RPMI8226 (cell line): ENCODE data around the gene OLA1.

Experiments
- DNase-seq: peaks from one replicate; pipeline ENCODE4 v3.0.0-alpha.2; 2015

The OLA1 gene

DNA sequence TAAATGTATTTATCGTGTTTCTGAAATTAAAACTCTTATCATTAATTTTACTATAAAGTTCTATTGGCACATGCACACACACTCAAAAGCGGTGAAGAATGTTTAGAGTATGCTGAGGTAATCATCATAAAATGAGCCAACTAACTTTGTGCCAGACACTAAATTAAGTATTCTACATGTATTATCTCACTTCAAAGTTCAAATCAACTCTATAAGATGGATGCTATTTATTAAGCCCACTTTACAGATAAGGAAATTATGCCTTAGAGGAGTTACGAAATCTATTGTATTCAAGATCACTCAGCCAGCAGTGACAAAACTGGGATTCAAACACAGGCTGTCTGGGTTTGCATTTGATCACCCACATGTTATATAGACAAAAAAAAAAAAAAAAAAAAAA lies 24.9 kb downstream of the OLA1 start:
- DNase-seq, result no peak

DNA sequence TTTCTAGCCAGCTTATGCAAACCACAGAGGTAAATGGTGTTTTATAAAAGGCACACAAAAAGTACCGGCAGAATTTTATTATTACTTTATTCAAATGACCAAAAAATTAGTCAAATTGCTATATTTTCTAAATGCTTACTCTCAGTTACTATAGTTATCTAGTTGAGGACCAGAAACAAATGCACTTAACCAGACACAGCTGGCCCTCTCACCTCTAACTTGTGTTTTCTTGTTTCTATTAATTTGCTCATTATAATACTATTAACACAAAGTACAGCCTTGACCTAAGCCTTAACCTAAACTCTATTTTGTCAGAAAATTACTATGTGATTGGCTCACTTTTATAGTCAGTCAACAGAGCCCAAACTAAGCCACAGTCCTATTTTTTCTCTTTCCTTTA lies 26.2 kb downstream of the OLA1 start:
- no peak for DNase-seq

DNA sequence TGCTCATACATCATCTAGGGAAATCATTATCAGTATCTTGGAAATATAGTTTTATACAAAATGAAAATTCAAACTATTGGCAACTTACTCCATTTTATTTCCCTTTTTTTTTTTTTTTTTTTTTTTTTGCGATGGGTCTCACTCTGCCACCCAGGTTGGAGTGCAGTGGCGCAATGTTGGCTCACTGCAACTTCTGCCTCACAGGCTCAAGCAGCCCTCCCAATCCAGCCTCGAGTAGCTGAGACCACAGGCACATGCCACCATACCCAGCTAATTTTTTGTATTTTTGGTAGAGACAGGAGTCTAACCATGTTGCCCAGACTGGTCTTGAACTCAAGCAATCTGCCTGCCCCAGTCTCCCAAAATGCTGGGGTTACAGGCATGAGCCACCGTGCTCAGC lies 29.0 kb downstream of the OLA1 start:
- no peak for DNase-seq

DNA sequence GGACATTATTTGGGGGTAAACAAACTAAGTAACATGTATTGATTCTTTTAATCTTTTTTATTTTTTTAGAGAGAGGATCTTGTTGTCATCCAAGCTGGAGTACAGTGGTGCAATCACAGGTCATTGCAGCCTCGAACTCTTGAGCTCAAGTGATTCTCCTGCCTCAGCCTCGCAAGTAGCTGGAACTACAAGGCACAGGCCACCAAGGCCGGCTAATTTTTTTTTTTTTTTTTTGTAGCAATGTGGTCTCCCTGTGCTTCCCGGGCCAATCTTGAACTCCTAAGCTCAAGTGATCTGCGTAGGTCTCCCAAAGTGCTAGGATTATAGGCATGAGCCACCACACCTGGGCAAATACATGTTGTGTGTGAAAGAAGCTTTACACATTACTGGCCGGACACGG lies 29.6 kb downstream of the OLA1 start:
- no peak for DNase-seq

DNA sequence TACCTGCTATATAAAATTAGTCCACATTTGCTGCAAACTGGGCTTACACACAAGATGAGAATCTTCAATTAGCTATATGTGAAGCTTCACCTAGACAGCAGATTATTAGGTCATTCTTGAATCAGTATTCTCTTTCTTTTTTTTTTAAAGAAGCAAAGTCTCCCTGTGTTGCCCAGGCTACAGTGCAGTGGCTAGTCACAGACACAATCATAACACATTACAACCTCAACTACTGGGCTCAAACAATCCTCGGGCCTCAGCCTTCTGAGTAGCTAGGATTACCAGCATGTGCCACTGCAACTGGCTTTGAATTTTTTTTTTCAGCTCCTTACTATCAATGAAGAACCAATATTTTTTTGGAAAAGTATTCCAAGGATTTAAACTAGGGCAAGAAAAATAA lies 30.5 kb downstream of the OLA1 start:
- no peak for DNase-seq

DNA sequence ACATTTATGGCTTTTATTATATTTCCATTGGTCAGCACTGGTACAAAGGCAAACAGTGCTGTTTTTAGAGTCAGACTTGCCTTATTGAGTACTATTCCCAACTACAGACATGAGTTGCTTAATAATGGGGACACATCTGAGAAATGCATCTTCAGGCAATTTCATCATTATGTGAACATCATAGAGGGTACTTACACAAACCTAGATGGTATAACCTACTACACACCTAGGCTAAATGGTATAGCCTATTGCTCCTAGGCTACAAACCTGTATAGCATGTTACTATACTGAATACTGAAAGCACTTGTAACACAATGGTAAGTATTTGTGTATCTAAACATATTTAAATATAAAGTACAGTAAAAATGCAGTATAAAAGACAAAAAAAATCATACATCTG lies 36.4 kb downstream of the OLA1 start:
- no peak for DNase-seq

DNA sequence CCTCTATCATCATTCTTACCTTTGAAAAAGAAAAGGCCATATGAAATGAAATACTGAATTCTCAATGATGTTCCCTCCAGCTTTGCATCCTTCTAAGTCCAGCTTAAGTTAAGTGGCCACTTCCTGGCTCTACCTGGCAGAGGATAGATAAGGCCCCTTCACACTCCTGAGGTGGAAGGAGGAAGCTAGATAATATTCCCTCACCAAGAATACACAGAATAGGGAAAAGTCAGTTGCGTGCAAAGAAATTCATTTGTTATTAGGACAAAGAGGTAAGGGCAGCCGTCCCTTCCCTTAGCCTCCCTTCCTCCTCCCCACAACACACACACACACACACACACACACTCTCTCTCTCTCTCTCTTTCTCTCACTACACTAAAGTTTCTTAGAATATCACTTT lies 37.5 kb downstream of the OLA1 start:
- no peak for DNase-seq

DNA sequence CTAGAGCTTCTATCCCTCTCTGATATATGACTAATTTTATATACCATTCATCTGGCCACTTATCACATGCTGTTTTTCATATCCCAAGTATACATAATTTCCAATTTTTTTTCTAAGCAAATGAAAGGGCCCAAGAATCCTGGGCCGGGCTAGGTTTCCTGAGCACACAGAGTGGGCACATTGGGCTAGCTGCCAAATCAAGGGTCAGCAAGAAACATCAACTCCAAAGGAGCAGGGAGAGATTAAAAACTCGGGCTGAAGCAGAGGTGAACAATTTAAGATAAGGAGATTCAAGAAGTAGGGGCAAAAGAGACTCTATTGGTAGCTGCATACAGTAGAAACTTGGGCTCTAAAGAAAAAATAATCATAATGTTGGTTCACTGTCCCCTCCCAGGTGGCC lies 39.0 kb downstream of the OLA1 start:
- no peak for DNase-seq

DNA sequence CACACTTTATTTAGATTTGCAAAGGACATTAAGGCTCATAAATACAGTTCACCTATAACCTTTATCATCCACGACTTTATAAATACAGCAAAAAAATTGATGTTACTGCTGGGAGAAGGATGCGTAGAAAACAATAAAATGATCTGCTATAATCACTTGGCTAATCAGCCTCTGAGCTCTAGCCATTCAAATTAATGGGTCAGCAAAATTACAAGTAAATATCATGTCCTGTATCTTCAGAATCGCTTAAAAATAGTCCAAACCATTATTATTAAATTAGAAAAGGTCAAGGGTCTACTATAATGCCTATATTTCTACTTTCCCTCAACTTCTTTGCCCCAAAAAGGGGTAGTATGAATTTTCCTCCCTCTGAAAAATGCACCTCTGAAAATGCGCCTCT lies 40.3 kb downstream of the OLA1 start:
- DNase-seq, result no peak

DNA sequence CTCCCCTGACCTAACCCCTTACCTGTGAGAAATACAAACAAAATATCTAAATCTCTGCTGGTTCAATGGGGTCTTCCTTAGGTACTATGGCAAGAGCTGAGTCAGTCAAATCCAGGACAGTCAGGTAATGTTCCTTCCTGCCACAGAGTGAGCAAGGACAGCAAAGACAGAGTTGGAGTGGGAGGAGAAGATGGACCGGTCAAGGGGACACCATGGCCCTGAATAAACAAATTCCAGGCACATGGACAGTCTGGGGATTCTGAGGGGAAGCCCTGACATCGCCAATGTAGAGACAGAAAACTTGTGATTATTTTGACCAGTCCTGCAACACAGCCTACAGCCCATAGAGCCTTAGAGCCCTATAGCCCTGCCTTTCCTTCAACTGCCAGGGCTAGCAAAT lies 42.8 kb downstream of the OLA1 start:
- no peak for DNase-seq

DNA sequence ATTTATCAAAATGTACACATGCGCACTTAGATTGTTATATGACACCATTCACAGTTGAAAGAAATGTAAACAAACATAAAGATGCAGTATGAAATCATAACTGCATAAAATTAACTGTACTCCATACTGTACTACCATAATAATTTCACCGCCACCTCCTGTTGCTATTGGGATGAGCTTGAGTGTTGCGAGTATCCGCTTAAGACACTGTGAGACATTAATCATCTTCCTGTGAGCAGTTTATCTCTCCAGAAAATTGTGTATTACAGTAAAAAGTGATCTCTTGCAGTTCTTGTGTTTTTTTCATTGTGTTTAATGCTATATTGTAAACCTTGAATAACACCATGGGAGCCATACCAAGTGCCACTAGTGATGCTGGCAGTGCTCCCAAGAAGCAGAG lies 46.1 kb downstream of the OLA1 start:
- no peak for DNase-seq

DNA sequence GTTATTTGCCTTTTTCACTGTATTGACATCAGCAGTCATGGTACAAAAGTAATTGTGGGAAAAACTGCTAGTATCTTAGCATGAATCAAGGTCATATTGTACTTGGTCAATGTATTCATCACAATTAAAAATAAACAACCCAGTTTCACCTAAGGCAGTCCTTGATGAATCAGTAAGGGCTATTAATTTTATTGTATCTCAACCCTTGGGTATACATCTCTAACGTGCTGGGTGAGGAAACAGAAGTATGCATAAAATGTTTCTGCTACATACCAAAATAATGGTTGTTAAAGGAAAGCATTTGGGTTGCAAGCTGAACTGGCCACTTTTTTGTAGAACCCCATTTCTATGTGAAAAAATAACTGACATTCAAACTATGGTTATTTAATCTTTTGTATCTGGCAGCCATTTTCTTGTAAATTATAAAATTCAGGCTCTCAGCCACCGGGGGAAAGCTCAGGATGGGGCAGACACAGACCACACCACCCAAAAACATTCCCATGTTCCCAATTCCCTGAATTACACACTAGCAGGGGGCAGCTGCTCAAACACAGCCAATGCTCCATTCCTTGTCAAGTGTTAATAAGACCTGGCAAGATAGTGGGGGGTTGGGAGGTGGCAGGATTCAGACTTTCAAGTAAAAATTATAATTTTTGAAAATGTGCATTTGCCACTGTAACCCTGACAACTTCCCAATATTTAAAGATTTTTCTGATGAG lies 49.3 kb downstream of the OLA1 start:
- no peak for DNase-seq

DNA sequence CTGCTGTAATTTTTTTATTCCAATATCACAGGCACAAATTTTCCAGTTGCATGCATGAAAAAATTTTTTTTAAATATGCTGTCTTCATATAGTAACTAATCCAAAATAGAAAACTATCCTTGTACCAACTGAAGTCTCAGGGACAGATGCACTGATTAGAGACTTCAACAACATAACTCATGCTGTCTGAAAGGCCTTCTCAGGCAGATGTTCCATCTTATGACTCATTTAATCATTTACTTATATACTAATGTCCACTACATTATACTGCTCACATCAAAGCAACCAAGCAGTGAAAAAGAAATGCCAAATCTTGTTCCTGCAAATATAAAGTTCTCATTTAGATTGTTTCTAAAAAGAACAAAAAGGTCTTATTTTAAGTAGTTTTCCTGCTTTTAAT lies 53.1 kb downstream of the OLA1 start:
- no peak for DNase-seq

DNA sequence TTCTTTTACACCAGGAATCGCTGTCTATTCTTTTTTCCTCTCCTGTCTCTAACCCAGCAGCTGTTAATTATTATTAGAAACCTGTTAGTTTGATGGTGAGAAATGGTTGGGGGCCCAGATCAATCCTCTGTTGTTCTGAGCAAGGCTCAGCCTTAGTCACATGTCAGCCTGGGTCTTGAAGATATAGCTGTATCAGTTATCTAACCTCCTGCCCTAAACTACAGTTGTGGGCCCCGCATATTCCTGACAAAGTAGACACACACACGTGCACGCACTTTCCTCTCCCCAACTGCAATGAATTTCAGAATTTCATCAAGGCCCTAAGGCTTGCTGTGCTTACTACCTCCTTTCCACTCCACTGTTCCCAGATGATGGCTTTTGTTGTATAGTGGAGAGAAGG lies 54.6 kb downstream of the OLA1 start:
- DNase-seq, result no peak

DNA sequence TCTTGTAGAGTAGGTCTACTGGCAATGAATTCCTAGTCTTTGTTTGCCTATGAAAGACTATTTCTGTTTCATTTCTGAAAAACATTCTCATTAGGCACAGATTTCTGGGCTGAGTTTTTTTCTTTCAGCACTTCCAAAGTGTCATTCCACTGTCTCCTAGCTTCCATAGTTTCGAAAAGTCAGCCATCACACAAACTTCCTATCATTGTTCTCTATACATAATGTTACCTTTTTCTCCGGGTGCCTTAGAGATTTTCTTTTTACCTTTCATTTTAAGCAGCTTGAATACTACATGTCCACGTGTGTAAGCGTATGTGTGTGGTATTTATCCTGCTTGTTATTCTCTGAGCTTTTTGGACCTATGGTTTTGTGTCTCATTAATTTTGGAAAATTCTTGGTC lies 55.7 kb downstream of the OLA1 start:
- DNase-seq, result no peak

DNA sequence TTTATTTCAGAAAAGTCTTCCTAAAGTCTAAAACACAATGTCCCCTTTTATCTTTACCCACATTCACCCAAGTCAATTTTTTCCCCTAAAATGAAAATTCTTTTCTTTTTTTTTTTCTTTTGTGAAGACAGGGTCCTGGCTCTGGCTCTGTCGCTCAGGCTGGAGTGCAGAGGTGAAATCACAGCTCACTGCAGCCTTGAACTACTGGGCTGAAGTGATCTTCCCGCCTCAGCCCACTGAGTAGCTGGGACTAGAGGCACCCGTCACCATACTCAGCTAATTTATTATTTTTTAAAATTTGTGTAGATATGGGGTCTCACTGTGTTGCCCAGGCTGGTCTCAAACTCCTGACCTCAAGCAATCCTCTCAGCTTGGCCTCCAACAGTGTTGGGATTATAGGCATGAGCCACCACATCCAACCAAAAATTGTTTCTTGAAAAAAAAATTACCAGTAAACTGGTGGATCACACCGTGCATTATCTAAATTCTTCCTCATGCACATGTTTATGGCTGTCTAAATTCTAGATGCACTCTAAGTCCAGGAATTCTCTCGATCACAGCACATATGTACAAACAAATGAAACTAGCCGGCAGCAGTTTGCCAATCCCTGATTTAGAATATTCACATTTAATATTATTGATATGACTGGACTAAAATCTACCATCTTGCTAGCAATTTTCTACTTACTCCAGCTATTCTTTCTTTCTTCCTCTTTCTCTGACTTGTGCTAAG lies 56.8 kb downstream of the OLA1 start:
- DNase-seq, result no peak

DNA sequence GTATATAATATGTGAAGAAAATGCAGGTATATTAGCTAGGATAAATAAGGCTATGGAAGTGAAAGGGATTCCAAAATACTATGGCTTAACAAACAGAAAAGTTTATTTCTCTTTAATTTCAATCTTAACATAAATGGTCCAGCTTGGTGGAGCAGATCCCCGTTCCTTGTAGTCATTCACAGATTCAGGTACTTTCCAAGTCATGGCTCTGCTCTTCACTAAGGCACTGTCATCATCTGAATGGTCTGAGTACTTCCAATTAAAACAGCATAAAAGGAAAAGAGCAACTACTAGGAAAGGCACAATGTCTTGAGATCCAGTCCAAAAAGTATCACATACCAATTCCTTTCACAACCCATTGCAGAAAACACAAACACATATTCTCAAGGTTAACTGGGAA lies 63.4 kb downstream of the OLA1 start:
- no peak for DNase-seq

DNA sequence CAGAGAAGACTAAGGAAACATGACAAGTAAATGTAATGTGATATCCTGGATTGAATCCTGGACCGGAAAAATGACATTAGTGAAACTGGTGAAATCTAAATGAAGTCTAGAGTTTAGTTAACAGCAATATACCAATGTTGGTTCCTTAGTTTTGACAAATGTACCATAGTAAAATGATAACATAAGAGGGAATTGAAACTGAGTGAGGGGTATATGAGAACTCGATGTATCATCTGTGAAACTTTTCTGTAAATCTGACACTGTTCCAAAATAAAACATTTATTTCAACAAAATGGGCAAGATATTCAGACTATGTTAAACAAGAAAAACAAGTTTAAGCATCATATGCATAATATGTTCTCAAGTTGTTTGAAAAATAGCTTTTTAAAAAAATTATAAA lies 63.8 kb downstream of the OLA1 start:
- DNase-seq, result no peak

DNA sequence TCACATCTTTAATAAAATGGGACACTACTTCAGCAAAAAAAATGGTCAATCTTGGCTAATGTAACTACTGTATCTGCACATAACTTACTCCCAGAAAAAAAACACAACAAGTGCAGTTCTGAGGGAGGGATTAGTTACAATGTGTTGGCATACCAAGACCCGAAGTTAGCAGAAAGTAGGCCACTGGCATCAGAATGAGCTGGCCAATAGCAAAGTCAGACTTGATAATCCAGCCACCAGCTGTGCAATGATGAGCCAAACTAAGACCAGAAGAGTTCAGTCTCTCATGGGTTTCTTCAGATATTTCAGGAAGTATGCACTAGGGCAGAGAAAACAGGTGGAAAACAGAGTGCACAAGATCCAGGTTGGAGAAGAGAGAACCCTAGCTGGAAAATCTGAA lies 65.3 kb downstream of the OLA1 start:
- no peak for DNase-seq

DNA sequence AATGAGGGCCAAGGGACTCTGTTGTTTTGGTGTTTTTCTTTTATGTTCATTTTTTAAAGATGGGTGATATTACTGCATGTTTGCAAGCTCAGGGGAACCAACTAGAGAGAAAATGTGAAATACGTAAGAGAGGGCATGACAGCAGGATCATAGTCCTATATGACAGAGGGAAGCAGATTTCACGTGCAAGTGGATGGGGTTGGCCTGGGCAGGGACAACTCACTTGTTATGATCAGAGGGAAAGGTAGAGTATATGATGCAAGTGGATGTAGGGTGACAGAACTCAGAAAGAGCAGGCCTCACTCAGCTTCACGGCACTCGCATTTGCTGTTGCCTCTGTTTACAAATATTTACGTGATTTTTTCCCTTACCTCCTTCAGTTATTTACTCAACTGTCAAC lies 67.0 kb downstream of the OLA1 start:
- DNase-seq, result no peak

DNA sequence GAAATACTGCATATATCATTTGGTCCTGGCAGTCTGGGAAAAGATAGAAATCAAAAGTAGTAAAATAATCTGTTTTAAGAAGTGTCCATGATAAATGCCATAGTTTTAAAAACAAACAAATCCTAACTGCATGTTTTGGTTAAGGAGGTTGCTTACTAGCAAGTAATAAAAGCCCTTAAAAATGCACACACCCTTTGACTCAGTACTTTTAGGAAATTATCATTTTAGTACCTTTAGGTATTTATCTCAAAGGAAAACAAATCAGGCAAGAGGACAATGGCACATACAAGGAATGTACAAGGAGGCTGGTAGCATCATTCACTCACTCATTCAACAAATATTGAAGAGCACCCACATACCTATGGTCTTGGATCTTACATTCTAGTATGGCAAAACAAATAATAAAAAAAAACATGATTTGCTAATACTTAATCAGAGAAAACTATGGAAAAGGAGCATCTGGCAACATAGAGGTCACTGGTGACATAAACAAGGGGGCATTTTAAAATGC lies 67.6 kb downstream of the OLA1 start:
- DNase-seq, result no peak

DNA sequence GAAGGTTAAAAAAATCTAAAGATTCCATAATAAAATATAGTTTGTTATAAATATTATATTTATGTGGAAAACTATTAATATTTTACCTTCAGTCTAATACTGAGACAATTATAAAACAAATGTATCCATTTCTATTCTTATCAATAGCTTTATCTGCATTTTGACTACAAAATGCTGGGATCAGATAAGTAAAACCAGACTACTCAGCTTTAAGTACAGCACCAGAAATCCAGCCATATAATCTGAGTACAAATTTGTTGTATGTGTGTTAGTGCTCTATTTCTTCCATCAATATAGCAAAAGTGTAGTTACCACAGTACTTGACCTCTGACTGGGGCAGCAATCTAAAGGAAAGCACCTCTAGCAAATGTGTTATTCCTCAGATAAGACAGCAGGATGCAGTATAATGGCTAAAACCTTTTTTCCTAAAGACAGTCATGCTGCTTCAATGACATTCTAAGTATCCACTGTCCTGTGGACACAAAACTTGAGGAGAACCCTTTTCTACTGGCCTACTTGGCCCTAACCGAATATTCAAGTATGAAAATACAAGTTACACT lies 68.1 kb downstream of the OLA1 start:
- DNase-seq, result no peak

DNA sequence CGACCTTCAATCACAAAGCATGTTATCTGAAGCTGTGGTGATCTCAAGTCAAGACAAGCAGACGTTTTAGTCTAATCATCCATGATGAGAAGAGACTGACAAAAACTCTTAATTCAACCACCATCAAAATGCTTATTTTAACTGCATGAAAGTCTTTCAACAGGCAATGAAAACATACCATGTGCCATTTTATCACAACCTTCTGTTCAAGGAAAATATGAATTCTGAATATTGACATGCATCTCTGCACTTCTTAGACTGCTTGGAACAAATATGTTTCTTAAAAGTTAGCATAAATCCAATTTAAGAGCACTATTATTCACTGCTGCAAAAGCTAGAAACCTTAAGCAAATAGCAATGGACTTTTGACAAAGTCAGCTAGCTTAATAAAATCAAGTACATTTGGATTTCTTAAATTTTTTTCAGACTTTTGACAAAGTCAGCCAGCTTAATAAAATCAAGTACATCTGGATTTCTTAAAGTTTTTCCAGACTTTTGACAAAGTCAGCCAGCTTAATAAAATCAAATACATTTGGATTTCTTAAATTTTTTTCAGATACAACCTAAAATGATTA lies 70.9 kb downstream of the OLA1 start:
- no peak for DNase-seq

DNA sequence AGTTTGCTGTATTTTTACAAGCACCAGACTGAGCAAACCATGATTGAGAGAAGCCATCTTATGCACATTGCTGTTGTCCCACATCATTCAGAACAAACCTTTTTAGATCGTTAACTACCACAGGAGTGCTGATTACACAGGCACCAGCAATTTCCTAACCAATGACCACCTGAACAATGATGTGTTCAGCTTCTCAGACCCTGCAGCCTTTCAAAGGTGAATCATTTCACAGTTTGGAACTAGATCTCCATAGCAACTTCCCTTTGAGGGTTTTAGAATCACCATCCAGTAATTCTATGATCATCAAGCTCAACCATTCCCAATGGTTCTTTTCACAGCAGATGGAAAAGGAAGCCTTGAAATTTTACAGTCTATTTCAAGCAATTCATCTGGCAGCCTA lies 71.4 kb downstream of the OLA1 start:
- no peak for DNase-seq
